Uterus (tissue), 2 donors: ENCODE data around the gene DACT1.

Experiments
- CTCF ChIP-seq, 4 experiments: fragments of 200-600 bp in 2 of 4; fragments of 450-650 bp in 2 of 4; sonication (generic) in 2 of 4; IDR thresholded peaks; one replicate each; pipeline ENCODE4 v1.5.1; 2016 to 2019; ENCODE audit warnings: antibody characterized with exemption in 4 of 4, mild to moderate bottlenecking in 2 of 4, moderate library complexity in 1 of 4
- POLR2A ChIP-seq, 2 donors: fragments of 450-650 bp; IDR thresholded peaks; one replicate each; pipeline ENCODE4 v1.6.1; 2016; ENCODE audit warnings: antibody characterized with exemption in 2 of 2, mild to moderate bottlenecking in 1 of 2, moderate library complexity in 1 of 2

- no peak for TF ChIP-seq POLR2A (IDR thresholded peaks at IDR 0.05)
- TF ChIP-seq CTCF (IDR thresholded peaks at IDR 0.05) = no peak
Measured at GRCh38 chr14:58634406-58635090, 3.2 kb upstream of the DACT1 start.
